Pancreas (tissue), 10 donors: ENCODE measurements around the gene PCK1. TPM values are rescaled to one million over a fixed set of nuclear protein-coding genes. Genes with fewer than 3 reads are reported as not detected.

ENCODE experiments used
- ATAC-seq, 4 donors: fragments of 200-7000 bp; cut with Tn5 transposase; one replicate each; pipeline versions ENCODE4 v1.8.0 to v1.9.1; 2020; ENCODE audit warnings: mild to moderate bottlenecking in 4 of 4, moderate library complexity in 4 of 4
- DNase-seq, 6 donors: peaks; one replicate each; pipeline ENCODE4 v3.0.0-alpha.2; 2020
- FAIRE-seq: peaks from 2 replicates; lab custom pipeline; 2012; peaks lifted over from hg19 to GRCh38; lab: Jason Lieb, UNC
- H3K27ac ChIP-seq, 4 donors: fragments of 200-600 bp; sonication (generic); 1 replicate in 3 of 4; 2 replicates in 1 of 4; pipeline versions ENCODE4 v1.5.0 to v1.8.0; 2020
- H3K27me3 ChIP-seq, 4 donors: fragments of 200-600 bp; one replicate each; pipeline ENCODE4 v1.8.0; 2021
- H3K36me3 ChIP-seq, 3 donors: fragments of 200-600 bp; sonication (generic) in 1 of 3; one replicate each; pipeline versions ENCODE4 v1.5.0 to v1.8.0; 2020 to 2021
- H3K4me1 ChIP-seq, 3 donors: fragments of 200-600 bp; one replicate each; pipeline ENCODE4 v1.8.0; 2021
- H3K4me3 ChIP-seq, 4 donors: fragments of 200-600 bp; sonication (generic) in 2 of 4; one replicate each; pipeline versions ENCODE4 v1.5.0 to v1.8.0; 2020 to 2021
- H3K9me3 ChIP-seq, 4 donors: fragments of 200-600 bp; one replicate each; pipeline ENCODE4 v1.8.0; 2021
- WGBS, 2 donors: extraction: QIAGEN DNeasy Blood & Tissue Kit; methylation state at CpG; one replicate each; pipeline ENCODE4 v1.1.7; 2013; 5-methylcytosine and 5-hydroxymethylcytosine counted together
- intact Hi-C, 3 donors: fragments of 100-400 bp; cut with DNase I; formaldehyde crosslinking; loops; one replicate each; pipeline versions ENCODE4 v1.11.1 to v1.14.2; 2022
- polyA plus RNA-seq, 2 donors: library from polyadenylated mRNA; stranded (reverse); fragments of 200-250 nt; gene quantifications; one replicate each; pipeline ENCODE4 v1.2.3, GENCODE V29; 2013
- total RNA-seq, 6 donors: library from RNA; stranded (reverse); fragmentation: NEBNext Ultra II Directional in 4 of 6; extraction: Animal tissue kit (Norgen Biotek cat#: 25700) in 4 of 6; gene quantifications; one replicate each; pipeline versions ENCODE4 v1.2.1 to v1.2.4, GENCODE V29; 2021 to 2023
- TF ChIP-seq, protein P1 (sequence below), 4 donors: fragments of 200-600 bp; sonication (generic) in 3 of 4; IDR thresholded peaks; one replicate each; pipeline versions ENCODE4 v1.5.0 to v1.8.0; 2021; ENCODE audit warnings: antibody characterized with exemption in 4 of 4
- donor health status: healthy with polysubstance abuse.
- donor health status: DM: no; HTN: no; CAD: no; lungs with moderate emphysema.
- donor health status: DM: no; HTN: no; CAD: no.
- donor health status: control.
- donor health status: control.
- donor health status: Bipolar disorder and iron deficiency.
- donor health status: DM: yes; HTN: yes; CAD: no.
- donor health status: DM: no; HTN: no; CAD: no.
- donor health status: DM: no; HTN: no; CAD: no.
- donor health status: DM: yes; HTN: yes; CAD: no.

Gene PCK1
- total and polyA plus RNA-seq, 8 donors, result 0.12 to 2.5 (median 0.47) TPM

- Histone ChIP-seq H3K9me3 (no peaks in the 10 kb centered on the region), H3K27me3 (no peaks in the 10 kb centered on the region), H3K36me3 (no peaks in the 10 kb centered on the region), H3K4me3 (no peak overlapping the region), H3K4me1 (no peaks in the 10 kb centered on the region), H3K27ac (no peak overlapping the region)
- intact Hi-C loops, result no loop called here
- TF ChIP-seq, protein P1, sequence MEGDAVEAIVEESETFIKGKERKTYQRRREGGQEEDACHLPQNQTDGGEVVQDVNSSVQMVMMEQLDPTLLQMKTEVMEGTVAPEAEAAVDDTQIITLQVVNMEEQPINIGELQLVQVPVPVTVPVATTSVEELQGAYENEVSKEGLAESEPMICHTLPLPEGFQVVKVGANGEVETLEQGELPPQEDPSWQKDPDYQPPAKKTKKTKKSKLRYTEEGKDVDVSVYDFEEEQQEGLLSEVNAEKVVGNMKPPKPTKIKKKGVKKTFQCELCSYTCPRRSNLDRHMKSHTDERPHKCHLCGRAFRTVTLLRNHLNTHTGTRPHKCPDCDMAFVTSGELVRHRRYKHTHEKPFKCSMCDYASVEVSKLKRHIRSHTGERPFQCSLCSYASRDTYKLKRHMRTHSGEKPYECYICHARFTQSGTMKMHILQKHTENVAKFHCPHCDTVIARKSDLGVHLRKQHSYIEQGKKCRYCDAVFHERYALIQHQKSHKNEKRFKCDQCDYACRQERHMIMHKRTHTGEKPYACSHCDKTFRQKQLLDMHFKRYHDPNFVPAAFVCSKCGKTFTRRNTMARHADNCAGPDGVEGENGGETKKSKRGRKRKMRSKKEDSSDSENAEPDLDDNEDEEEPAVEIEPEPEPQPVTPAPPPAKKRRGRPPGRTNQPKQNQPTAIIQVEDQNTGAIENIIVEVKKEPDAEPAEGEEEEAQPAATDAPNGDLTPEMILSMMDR (IDR thresholded peaks at IDR 0.05), result no peak
- FAIRE-seq (no peak), DNase-seq (no peak), ATAC-seq (no peak)
- WGBS, 2 donors, result 76 to 81% methylated on average over 12 of the region's 12 CpGs
Measured at GRCh38 chr20:57568960-57569359, 8.1 kb downstream of the PCK1 start.

DNA sequence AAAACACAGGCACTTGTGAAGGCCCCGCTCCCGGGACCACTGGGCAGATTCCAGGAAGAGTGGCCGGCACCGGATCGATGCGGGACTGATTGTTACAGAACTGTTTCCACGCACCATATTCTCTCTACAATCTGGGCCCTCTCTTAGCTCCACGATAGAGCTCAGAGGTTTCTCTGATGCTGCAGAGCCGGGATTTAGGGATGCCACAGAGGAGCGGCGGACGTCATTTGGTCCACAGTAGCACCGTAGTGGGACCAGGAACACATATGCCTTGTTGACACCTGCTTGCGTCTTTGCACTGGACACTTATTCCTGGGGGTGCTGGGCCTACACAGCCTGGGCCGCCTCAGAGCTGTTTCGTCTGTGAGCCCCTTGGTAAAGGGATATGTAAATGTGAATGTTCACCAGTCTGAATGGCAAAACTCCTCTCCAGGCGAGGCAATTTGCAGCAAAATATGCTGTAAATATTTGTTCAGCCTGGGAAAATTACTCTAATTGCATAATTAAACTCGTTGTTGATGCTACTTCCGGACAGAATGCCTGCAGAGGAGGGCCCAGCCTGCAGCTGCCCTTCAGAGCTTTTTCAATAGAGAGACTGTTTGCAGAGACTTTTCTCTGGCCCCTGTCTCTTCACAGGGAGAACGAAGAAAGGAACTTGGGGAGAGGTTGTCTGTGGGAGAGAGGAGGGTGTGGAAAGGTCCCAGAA lies 9.4 kb downstream of the PCK1 start:
- Histone ChIP-seq H3K27ac (no peak overlapping the region), H3K4me1 (no peaks in the 10 kb centered on the region), H3K36me3 (no peaks in the 10 kb centered on the region), H3K27me3 (no peaks in the 10 kb centered on the region), H3K9me3 (no peaks in the 10 kb centered on the region), H3K4me3 (no peak overlapping the region)
- WGBS, 2 donors, result 56 to 64% methylated on average over 20 of the region's 20 CpGs
- intact Hi-C loops, result no loop called here
- TF ChIP-seq, protein P1 (IDR thresholded peaks at IDR 0.05), result no peak
- DNase-seq (no peak), FAIRE-seq (no peak), ATAC-seq (no peak)

DNA sequence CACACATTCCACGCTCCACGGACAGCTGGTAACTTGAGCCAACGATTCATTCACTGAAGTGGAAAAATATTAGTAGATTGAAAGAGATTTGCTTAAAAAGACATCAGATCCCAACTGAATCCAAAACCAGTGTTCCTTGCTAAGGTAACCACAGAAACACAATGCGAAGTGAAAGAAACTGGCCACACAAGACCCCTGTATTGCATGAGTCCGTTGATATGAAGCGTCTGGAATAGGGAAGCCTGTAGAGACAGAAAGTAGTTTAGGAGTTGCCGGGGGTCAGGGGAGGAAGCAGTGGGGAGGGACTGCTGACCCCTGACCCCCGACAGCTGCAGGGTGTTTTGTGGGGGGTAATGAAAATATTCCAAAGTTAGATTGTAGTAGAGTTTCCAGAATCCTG lies 10.0 kb downstream of the PCK1 start:
- Histone ChIP-seq H3K36me3 (no peaks in the 10 kb centered on the region), H3K27me3 (no peaks in the 10 kb centered on the region), H3K4me3 (no peak overlapping the region), H3K4me1 (no peaks in the 10 kb centered on the region), H3K27ac (no peak overlapping the region), H3K9me3 (no peaks in the 10 kb centered on the region)
- intact Hi-C loops, result no loop called here
- ATAC-seq (no peak), FAIRE-seq (no peak), DNase-seq (no peak)
- WGBS, 2 donors, result 53 to 73% methylated on average over 8 of the region's 8 CpGs
- TF ChIP-seq, protein P1 (IDR thresholded peaks at IDR 0.05), result no peak

GRCh38 chr20:57571782-57572416 lies 11.0 kb downstream of the PCK1 start:
- Histone ChIP-seq H3K4me3 (no peak overlapping the region), H3K27me3 (no peaks in the 10 kb centered on the region), H3K4me1 (no peaks in the 10 kb centered on the region), H3K9me3 (no peaks in the 10 kb centered on the region), H3K36me3 (no peaks in the 10 kb centered on the region), H3K27ac (no peak overlapping the region)
- WGBS, 2 donors, result 80 to 83% methylated on average over 3 of the region's 3 CpGs
- ATAC-seq, result no peak
- TF ChIP-seq, protein P1 (IDR thresholded peaks at IDR 0.05), result no peak
- intact Hi-C loops, result no loop called here
- no peak for DNase-seq
- FAIRE-seq, result no peak

- ATAC-seq (peak in 2 of 4 donors; percentile 61 to 67), DNase-seq (peak in 1 of 6 donors; percentile 44), FAIRE-seq (no peak)
- Histone ChIP-seq H3K4me1 (no peaks in the 10 kb centered on the region), H3K36me3 (no peaks in the 10 kb centered on the region), H3K9me3 (no peaks in the 10 kb centered on the region), H3K27me3 (peaks cover 0 to 1% (median 0%) of the 10 kb centered on the region in 4 donors), H3K4me3 (no peak overlapping the region), H3K27ac (no peak overlapping the region)
- TF ChIP-seq, protein P1 (IDR thresholded peaks at IDR 0.05), result no peak
- intact Hi-C loops, result no loop called here
- WGBS, 2 donors, result 48 to 50% methylated on average over 12 of the region's 12 CpGs
Measured at GRCh38 chr20:57573242-57573641, 12.3 kb downstream of the PCK1 start.
